HG03520 (cell line): ENCODE data around the gene WNT3A.

ENCODE experiments used
- ATAC-seq: cut with Tn5 transposase; IDR thresholded peaks from one replicate; pipeline ENCODE4 v1.9.1; 2021; ENCODE audit warnings: mild to moderate bottlenecking, moderate library complexity; ENCODE audit not compliant: unreplicated experiment

Gene WNT3A

GRCh38 chr1:228047183-228047466 is 40.3 kb downstream of the WNT3A start:
- ATAC-seq = no peak

- no peak for ATAC-seq
Observed at GRCh38 chr1:228048120-228048519, 41.3 kb downstream of the WNT3A start.

GRCh38 chr1:228048659-228049298 is 42.0 kb downstream of the WNT3A start:
- no peak for ATAC-seq

GRCh38 chr1:228050571-228051231 is 43.9 kb downstream of the WNT3A start:
- no peak for ATAC-seq

- ATAC-seq = no peak
Observed at GRCh38 chr1:228058172-228058948, 51.6 kb downstream of the WNT3A start.

GRCh38 chr1:228058949-228059633 is 52.3 kb downstream of the WNT3A start:
- no peak for ATAC-seq

GRCh38 chr1:228059634-228060457 is 53.0 kb downstream of the WNT3A start:
- no peak for ATAC-seq

- ATAC-seq = no peak
Observed at GRCh38 chr1:228060458-228061190, 53.8 kb downstream of the WNT3A start.

GRCh38 chr1:228061411-228062084 is 54.8 kb downstream of the WNT3A start:
- no peak for ATAC-seq

- ATAC-seq = no peak
Observed at GRCh38 chr1:228062085-228062791, 55.4 kb downstream of the WNT3A start.

- no peak for ATAC-seq
Observed at GRCh38 chr1:228062812-228063211, 56.0 kb downstream of the WNT3A start.

GRCh38 chr1:228063251-228064191 is 56.7 kb downstream of the WNT3A start:
- no peak for ATAC-seq

GRCh38 chr1:228064296-228064695 is 57.5 kb downstream of the WNT3A start:
- ATAC-seq = no peak

GRCh38 chr1:228064741-228065542 is 58.1 kb downstream of the WNT3A start:
- ATAC-seq = no peak

GRCh38 chr1:228065543-228066347 is 58.9 kb downstream of the WNT3A start:
- ATAC-seq = no peak

- ATAC-seq = no peak
Observed at GRCh38 chr1:228066416-228066815, 59.6 kb downstream of the WNT3A start.
